Measurements from ENCODE around the gene RHOV.

The RHOV gene

DNA sequence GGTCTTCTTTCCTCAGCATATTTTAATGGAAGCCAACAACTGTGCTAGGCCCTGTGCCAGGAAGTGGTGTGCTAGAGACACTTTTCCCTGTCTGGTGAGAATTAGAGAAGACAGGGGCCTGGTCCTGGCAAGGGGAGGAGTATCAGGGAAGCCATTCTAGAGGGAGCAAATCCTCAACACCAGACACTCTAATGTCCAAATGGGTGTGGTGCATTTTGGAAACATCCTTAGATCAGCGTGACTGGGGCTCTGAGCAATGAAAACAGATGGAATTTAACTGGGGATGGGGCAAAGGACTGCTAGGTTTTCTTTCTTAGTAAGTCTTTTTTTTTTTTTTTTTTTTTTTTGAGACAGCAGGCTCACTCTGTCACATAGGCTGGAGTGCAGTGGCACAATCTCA is 12.6 kb upstream of the RHOV start:
- TF ChIP-seq, protein P1, sequence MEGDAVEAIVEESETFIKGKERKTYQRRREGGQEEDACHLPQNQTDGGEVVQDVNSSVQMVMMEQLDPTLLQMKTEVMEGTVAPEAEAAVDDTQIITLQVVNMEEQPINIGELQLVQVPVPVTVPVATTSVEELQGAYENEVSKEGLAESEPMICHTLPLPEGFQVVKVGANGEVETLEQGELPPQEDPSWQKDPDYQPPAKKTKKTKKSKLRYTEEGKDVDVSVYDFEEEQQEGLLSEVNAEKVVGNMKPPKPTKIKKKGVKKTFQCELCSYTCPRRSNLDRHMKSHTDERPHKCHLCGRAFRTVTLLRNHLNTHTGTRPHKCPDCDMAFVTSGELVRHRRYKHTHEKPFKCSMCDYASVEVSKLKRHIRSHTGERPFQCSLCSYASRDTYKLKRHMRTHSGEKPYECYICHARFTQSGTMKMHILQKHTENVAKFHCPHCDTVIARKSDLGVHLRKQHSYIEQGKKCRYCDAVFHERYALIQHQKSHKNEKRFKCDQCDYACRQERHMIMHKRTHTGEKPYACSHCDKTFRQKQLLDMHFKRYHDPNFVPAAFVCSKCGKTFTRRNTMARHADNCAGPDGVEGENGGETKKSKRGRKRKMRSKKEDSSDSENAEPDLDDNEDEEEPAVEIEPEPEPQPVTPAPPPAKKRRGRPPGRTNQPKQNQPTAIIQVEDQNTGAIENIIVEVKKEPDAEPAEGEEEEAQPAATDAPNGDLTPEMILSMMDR (IDR thresholded peaks at IDR 0.05): no peak
- TF ChIP-seq ZFX (IDR thresholded peaks at IDR 0.05; ENCODE audit: borderline replicate concordance): no peak
- H3K27ac ChIP-seq: no peak overlapping the region

DNA sequence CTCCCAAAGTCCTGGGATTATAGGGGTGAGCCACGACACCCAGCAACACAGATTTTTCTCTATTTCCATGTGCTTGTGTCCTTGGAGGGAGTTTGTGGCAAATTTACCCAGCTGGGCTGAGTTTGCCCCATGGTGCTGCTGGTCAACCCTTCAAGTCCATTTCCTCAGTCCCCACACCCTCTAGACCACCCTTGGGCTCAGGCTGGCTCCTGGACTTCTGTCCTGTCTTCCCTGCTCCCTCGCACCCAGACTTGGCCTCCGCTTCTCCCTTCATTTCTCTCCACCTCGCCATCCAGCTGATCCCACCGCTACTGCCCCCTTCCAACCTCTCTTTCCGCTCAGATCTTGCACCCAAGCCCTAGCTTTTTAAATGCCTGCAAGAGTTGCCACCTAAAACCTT is 7.3 kb upstream of the RHOV start:
- no peak overlapping the region for H3K27ac ChIP-seq
- TF ChIP-seq, protein P1 (IDR thresholded peaks at IDR 0.05): no peak
- TF ChIP-seq ZFX (IDR thresholded peaks at IDR 0.05; ENCODE audit: borderline replicate concordance): no peak

DNA sequence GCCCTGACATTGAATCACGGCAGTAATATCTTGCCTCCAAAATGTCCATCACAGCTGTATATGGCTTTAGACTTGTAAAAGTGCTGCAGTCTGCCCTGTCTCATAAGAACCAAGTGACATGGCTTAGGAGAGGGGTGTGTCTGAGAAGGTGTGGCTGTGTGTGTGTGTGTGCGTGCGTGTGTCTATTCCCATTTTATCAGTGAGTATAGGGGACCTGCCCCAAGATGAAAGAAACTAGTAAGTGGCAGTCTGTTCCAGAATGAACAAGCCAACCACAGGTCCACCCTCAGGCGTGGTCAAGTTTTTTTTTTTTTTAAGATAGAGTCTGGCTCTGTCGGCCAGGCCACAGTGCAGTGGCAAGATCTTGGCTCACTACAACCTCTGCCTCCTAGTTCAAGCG is 5.6 kb upstream of the RHOV start:
- TF ChIP-seq, protein P1 (IDR thresholded peaks at IDR 0.05): no peak
- no peak for TF ChIP-seq ZFX (IDR thresholded peaks at IDR 0.05; ENCODE audit: borderline replicate concordance)
- H3K27ac ChIP-seq: no peak overlapping the region

DNA sequence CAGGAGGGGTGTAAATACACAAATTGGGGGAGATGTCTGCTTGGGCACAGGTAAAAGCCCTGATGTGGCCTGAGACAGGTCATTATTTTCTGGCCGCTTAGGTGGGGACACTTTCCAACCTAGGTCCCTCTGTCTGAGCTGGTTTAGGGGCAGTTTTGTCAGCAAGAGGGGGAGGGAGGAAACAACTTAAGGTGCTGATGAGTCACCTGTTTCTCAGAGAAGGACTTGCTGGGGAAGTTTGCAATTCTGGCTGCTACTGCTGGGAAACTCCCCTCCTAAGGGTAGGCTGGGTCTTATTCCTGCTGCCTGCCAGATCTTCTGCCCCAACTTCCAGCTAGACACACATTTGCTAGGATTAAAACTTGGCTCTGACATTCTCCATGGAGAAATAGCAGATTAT is 4.8 kb upstream of the RHOV start:
- H3K27ac ChIP-seq: no peak overlapping the region

DNA sequence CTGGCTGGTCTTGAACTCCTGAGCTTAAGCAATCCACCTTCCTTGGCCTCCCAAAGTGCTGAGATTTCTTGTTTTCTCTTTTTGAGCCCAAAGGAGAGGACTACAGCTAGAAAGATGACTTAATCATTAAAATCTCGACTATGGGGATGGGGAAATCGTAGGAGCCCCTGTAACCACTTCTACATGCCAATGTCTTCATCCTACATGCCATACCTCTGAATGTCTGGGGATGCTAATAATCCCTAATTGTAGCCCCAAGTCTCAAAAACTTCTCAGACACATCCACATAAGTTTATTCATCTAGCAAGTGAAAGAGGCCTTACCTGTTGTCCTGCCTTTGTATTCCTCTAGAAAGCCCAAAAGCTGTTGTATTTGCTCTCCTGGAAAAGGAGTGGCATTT is 3.7 kb upstream of the RHOV start:
- H3K27ac ChIP-seq: no peak overlapping the region
- TF ChIP-seq, protein P1 (IDR thresholded peaks at IDR 0.05): no peak
- no peak for TF ChIP-seq ZFX (IDR thresholded peaks at IDR 0.05; ENCODE audit: borderline replicate concordance)

More for the DNA sequence above, 4.8 kb upstream of the RHOV start:
- TF ChIP-seq, protein P1 (IDR thresholded peaks at IDR 0.05): no peak
- TF ChIP-seq ZFX (IDR thresholded peaks at IDR 0.05; ENCODE audit: borderline replicate concordance): no peak

DNA sequence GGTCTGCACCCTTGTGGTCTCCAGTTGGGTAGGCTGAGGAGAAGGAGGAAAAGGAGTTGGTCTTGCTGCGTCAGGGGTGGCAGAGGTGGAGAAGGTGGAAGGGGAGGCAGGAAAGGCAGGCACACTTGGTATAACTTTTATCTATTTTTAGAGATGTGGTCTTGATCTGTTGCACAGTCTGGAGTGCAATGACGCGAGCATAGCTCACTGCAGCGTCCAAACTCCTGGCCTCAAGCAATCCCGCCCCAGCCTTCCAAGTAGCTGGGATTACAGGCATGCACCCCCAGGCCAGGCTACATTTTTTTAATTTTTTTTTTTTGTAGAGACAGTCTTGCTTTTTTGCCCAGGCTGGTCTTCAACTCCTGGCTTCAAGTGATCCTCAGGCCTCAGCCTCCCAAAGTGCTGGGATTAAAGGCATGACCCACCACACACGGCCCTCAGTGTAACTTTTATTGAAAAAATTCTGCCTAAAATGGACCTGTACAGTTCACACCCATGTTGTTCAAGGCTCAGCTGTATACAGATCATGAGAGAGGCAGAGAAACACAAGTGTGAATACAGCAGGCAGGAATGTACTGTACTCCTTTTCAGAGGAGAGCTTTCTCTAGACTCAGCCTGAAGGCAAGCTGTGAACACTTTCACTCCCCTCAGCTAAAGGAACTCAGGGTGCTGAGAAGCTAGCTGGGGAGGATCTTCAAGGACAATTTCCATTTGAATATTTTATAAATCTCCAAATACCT is 2.1 kb upstream of the RHOV start:
- no peak for TF ChIP-seq ZFX (IDR thresholded peaks at IDR 0.05; ENCODE audit: borderline replicate concordance)
- H3K27ac ChIP-seq: no peak overlapping the region

DNA sequence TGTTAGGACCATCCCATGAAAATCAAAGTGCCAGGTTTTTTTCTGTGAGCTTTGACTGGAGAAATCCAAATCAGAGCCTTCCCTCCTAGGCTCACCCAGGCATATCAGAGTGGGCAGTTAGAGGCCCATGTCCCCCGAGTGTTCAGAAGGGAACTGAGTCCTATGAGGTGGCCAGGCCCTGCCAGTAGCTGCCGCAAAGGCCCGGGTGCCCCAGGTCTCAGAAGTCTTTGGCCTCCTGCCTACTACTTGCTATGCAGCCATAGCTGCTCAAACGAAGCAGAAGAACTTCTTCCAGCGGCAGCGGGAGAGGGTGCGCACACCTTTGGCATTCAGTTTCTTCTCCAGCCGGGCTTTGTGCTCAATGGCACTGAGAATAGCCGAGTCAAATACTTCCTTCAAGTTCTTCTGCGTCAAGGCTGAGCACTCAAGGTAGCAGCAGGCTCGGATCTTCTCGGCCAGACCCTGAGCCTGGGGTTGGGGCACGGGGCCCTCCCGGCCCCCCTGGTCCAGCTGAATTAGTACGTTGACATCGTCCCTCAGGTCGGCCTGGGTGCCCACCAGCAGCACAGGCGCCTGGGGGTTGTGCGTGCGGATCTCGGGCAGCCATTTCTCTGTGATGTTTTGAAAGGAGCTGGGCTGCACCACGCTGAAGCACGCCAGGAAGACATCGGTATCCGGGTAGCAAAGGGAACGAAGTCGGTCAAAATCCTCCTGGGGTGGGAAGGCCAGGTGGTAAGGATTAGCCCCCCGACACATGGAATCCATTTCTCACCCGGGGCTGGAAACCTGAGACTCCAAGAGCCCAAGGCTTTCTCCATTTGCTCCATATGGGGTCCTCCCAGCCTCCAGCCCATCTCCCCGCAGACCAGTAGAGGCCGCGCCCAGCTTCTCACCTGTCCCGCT is 992 bp downstream of the RHOV start:
- H3K27ac ChIP-seq: peak overlapping the region; percentile 69
- TF ChIP-seq, protein P1 (IDR thresholded peaks at IDR 0.05): no peak
- no peak for TF ChIP-seq ZFX (IDR thresholded peaks at IDR 0.05; ENCODE audit: borderline replicate concordance)

All from 22Rv1 (cell line).